Adipocyte (in vitro differentiated cells): Measurements from ENCODE around the gene HLA-DQA2.
"Not testable (repeated sequence)": the region's sequence is repeated elsewhere in the genome, so short reads cannot be mapped to it uniquely, and the experiment has no call there.

Experiments
- DNase-seq: peaks from one replicate; pipeline ENCODE4 v3.0.0-alpha.2; 2015; ENCODE audit warnings: low read depth
- H3K27me3 ChIP-seq: replicated peaks from 2 replicates; pipeline ENCODE4 v1.7.0; 2013; ENCODE audit warnings: mild to moderate bottlenecking, low read length, moderate library complexity; ENCODE audit not compliant: control insufficient read depth, insufficient read depth
- H3K36me3 ChIP-seq: 2 replicates; pipeline ENCODE4 v1.7.0; 2013; ENCODE audit warnings: low read length, mild to moderate bottlenecking, moderate library complexity; ENCODE audit not compliant: control insufficient read depth, insufficient read depth, severe bottlenecking
- H3K4me1 ChIP-seq: 2 replicates; pipeline ENCODE4 v1.7.0; 2013; ENCODE audit warnings: mild to moderate bottlenecking, low read length, moderate library complexity; ENCODE audit not compliant: control insufficient read depth, insufficient read depth
- H3K4me3 ChIP-seq: 2 replicates; pipeline ENCODE4 v1.7.0; 2013; ENCODE audit warnings: mild to moderate bottlenecking, low read length, moderate library complexity
- H3K9ac ChIP-seq: 2 replicates; pipeline ENCODE4 v1.7.0; 2013; ENCODE audit warnings: mild to moderate bottlenecking, low read length, moderate library complexity
- H3K9me3 ChIP-seq: 2 replicates; pipeline ENCODE4 v1.7.0; 2013; ENCODE audit warnings: mild to moderate bottlenecking, low read length, moderate library complexity; ENCODE audit not compliant: control insufficient read depth

HLA-DQA2 gene

DNA sequence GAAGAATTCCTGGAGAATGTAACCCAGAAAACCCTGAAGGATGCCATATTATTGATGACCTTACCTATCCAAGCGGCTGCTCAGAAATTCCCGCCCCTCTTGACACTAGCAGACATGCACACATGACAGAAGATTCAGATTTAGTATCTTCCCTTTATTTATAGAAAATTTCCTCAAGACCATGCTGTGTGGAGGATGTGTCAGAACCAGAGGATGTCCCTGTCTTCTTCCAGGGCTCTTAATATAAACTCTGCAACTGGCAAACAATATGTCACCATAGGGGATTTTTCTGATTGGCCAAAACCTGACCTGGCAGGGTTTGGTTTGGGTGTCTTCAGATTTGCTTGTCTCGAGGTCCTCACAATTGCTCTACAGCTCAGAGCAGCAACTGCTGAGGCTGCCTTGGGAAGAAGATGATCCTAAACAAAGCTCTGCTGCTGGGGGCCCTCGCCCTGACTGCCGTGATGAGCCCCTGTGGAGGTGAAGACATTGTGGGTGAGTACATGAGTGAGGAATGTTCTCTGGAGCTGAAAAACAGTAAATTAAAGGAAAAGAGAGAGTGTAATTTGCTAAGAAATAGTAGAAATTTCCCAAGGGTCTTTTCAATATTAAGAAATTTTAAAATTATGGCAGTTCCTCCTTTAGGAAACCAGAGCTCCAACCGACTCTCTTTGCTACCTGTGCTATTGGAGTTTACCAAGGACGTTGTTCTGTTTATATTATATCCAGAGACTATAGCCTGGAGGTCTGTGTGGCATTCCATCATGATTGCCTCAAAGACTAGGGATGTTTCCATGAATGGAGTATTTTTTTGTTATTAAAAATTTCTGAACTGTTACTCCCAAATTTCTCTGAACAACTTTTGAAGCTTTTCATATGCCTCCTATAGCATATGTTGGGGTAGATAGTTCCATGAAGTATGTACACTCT lies at the start of gene HLA-DQA2:
Gene HLA-DQA2, plus strand, starts transcription at position 361 of the 930 bp plus-strand sequence. Its CDS starts 53 bp downstream, at position 414.
- H3K4me3 ChIP-seq: no peak within 1 kb of the TSS
- H3K9ac ChIP-seq: no peak within 1 kb of the TSS
- no peaks in the 10 kb centered on the region for H3K4me1 ChIP-seq
- H3K36me3 ChIP-seq: no peaks in the 10 kb centered on the region
- H3K9me3 ChIP-seq: no peaks in the 10 kb centered on the region
- DNase-seq: no peak
- H3K27me3 ChIP-seq: peaks cover 57% of the 10 kb centered on the region

DNA sequence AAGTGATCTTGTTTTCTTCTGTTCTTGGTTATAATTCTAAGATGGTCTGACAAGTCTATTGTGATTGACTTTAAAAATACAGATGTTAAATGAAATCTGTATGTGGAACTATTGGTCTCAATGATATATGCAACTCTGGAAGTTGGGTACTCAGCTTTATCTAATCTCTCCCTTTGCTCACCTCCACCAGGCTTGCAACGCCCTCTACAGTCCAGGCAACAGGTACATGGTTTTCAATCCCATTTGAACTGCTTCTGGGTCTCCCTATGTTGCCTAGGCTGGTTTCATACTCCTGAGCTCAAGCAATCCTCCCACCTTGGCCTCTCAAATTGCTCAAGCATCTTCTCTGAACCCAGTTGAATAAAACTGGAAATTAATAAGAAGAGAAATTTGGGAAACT lies 49.2 kb upstream of the HLA-DQA2 start:
- Histone ChIP-seq H3K4me1 (no peaks in the 10 kb centered on the region), H3K36me3 (no peaks in the 10 kb centered on the region), H3K9ac (no peak overlapping the region), H3K27me3 (peaks cover 10% of the 10 kb centered on the region), H3K9me3 (peaks cover 5% of the 10 kb centered on the region), H3K4me3 (no peak overlapping the region)
- no peak for DNase-seq

DNA sequence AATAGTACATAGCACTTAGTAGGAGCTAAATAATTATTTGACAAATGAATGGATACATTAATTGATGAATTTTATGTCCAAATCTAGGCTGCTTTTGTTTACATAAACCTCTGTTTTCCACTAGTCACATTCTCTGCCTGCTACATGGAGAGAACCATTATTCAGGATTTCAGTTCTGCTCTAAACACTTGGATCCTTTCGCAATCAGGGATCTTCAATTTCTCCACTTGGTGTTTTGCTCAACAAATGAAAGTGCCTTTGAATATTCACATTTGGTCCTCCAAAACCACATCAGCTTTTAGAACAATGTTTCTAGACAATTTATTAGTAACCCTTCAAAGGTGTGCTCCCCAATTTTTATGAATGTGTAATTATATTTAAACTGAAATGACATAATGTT lies 44.2 kb upstream of the HLA-DQA2 start:
- H3K36me3 ChIP-seq: no peaks in the 10 kb centered on the region
- no peak overlapping the region for H3K9ac ChIP-seq
- H3K27me3 ChIP-seq: peaks cover 37% of the 10 kb centered on the region
- H3K9me3 ChIP-seq: peaks cover 5% of the 10 kb centered on the region
- no peak overlapping the region for H3K4me3 ChIP-seq
- no peak for DNase-seq
- no peaks in the 10 kb centered on the region for H3K4me1 ChIP-seq

DNA sequence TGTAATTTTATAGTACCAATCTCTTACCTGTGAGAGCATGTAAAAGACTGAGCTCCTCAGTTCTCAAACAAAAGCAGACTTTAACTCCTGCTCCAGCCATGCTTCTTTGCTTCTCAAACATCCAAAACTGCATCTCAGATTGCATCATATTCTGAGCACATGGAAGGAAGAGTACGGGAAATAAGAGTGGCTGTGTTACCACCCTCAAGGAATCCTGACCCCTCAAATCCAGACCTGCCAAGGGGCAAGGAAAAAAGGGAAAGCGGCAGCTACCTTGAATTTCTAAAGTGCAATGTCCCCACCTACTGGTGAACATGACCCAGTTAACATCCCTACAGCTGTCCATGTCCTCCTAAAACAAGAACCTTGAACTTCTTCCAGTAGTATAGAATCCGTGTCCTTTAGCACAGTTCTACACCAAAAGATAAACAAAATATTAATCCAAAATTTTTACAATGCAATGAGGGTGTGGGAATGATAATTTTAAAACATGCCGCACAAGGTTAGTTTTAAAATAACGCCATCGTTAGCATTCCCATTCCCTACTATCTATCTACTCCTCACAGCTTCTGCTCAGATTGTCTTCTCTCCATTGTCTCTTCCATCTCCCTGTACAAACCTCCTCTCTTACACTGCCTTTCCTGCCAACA lies 40.7 kb upstream of the HLA-DQA2 start:
- Histone ChIP-seq H3K4me3 (no peak overlapping the region), H3K9me3 (no peaks in the 10 kb centered on the region)
- peak; percentile 68 for DNase-seq

DNA sequence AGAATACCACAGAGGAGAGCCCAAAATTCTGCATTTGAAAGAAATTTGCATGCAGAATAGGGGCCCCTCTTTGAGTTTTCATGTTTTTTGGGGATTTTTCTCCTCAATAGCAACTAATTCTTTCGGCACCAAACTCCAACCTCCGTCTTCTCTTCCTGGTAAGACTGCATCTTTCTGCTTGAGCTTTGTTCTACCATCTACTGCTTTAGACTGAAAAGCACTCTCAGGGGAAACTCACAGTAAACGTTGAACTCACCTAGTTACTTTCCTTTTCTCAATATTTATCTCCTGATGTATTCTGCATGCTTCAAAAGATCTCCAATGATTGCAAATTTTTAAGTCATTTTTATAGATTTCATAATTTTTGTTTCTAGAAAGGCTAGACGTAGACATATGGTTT lies 37.8 kb upstream of the HLA-DQA2 start:
- Histone ChIP-seq H3K4me3 (no peak overlapping the region), H3K4me1 (no peaks in the 10 kb centered on the region), H3K9me3 (no peaks in the 10 kb centered on the region), H3K27me3 (peaks cover 31% of the 10 kb centered on the region), H3K9ac (no peak overlapping the region), H3K36me3 (no peaks in the 10 kb centered on the region)
- no peak for DNase-seq

More for the DNA sequence above, 40.7 kb upstream of the HLA-DQA2 start:
- Histone ChIP-seq H3K27me3 (peaks cover 54% of the 10 kb centered on the region), H3K36me3 (no peaks in the 10 kb centered on the region), H3K9ac (no peak overlapping the region), H3K4me1 (no peaks in the 10 kb centered on the region)

DNA sequence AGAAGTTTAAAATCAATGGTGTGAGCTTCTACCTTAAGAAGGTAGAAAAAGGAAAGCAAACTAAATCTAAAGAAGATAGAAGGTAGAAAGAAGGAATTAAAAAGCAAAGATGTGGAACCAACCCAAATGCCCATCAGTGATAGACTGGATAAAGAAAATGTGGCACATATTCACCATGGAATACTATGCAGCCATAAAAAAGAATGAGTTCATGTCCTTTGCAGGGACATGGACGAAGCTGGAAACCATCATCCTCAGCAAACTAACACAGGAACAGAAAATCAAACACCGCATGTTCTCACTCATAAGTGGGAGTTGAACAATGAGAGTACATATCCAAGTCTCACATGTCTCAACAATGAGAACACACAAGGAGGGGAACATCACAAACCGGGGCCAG lies 36.0 kb upstream of the HLA-DQA2 start:
- not testable (repeated sequence) for H3K4me1 ChIP-seq, H3K36me3 ChIP-seq, H3K4me3 ChIP-seq, H3K9ac ChIP-seq, H3K9me3 ChIP-seq, DNase-seq
- peaks cover 23% of the 10 kb centered on the region for H3K27me3 ChIP-seq

DNA sequence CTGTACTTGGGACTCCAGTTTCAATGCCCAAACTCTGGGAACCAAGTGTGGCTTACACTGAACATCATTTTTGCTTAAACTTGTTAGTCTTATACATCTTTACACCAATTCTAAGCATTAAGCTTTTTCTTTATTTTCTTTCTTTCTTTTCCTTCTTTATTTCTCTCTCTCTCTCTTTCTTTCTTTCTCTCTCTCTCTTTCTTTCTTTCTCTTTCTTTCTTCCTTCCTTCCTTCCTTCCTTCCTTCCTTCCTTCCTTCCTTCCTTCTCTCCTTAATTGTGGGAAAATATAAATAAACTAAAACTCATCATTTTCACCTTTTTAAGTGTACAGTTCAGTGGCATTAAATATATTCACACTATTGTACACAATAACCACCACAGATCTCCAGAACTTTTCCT lies 31.6 kb upstream of the HLA-DQA2 start:
- Histone ChIP-seq H3K36me3 (no peaks in the 10 kb centered on the region), H3K27me3 (peaks cover 13% of the 10 kb centered on the region), H3K9me3 (no peaks in the 10 kb centered on the region), H3K4me3 (no peak overlapping the region), H3K9ac (no peak overlapping the region), H3K4me1 (no peaks in the 10 kb centered on the region)
- no peak for DNase-seq

DNA sequence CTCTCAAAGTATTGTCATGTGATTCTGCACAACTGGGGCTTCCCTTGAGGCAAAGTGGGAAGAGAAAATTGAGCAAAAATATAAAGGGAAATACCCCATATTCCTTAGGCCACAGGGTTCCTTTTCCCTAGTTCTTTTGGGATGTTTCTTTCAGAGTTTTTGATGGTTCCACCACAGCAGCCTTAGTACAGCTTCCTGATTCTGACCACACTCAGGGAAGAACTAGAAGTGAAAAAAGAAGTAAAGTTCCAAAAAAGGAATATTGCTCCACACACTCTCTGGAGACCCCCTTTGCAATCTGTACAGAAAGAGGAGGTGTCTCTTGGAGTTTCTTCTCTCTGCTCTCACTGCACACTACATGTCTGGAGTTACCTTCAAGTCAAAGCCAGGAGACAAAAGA lies 27.9 kb upstream of the HLA-DQA2 start:
- no peak overlapping the region for H3K9ac ChIP-seq
- H3K4me3 ChIP-seq: no peak overlapping the region
- no peaks in the 10 kb centered on the region for H3K36me3 ChIP-seq
- H3K27me3 ChIP-seq: peaks cover 24% of the 10 kb centered on the region
- H3K4me1 ChIP-seq: no peaks in the 10 kb centered on the region
- H3K9me3 ChIP-seq: no peaks in the 10 kb centered on the region
- DNase-seq: no peak

DNA sequence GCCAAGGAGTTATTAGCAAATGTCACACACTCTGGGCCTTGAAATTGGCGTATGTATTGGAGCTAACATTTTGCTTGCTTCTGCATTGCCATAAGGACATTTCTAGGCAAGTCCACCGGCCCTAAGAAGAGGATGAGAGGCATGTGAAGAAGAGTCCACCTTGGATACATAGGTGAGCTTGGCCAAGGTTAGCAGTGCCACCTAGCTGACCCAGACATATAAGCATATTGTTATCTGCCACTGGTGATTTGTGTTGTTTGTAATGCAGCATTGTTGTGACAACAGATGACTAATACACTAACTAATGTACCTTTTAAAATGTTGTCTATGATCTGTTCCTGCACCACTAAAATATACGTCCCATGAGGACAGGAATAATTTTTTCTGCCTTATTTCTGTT lies 24.8 kb upstream of the HLA-DQA2 start:
- H3K27me3 ChIP-seq: peaks cover 42% of the 10 kb centered on the region
- no peak for DNase-seq
- no peak overlapping the region for H3K4me3 ChIP-seq
- no peak overlapping the region for H3K9ac ChIP-seq
- no peaks in the 10 kb centered on the region for H3K36me3 ChIP-seq
- no peaks in the 10 kb centered on the region for H3K4me1 ChIP-seq
- no peaks in the 10 kb centered on the region for H3K9me3 ChIP-seq

DNA sequence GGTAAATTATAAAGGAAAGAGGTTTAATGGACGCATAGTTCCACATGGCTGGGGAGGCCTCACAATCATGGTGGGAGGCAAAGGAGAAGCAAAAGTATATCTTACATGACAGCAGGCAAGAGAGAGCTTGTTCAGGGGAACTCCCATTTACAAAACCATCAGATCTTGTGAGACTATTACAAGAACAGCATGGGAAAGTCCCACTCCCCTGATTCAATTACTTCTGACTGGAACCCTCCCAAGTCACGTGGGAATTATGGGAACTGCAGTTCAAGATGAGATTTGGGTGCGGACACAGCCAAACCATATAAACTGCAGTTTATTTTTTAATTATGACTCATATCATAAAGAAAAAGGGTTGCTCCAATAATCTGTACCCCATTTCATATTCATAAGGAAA lies 22.3 kb upstream of the HLA-DQA2 start:
- no peak overlapping the region for H3K9ac ChIP-seq
- no peaks in the 10 kb centered on the region for H3K4me1 ChIP-seq
- H3K36me3 ChIP-seq: no peaks in the 10 kb centered on the region
- H3K4me3 ChIP-seq: no peak overlapping the region
- DNase-seq: no peak
- no peaks in the 10 kb centered on the region for H3K9me3 ChIP-seq
- H3K27me3 ChIP-seq: peaks cover 44% of the 10 kb centered on the region

DNA sequence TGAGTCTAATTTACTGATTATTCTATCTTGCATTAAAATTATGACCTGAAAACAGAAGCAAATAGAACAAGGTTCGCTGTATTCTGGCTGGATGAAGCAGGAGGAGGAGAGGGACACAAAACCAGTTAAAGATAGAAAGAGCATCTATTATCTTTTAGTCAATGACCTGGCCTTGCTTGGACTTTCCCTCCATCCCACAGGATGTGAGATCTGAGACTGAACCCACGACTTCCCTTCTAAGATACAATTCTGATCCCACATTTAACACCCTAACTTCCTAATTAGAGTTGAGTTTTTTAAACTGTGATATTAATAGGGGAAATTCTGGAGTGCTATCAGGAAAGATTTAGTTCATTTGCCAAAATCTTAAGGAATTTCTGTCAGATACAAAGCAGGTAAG lies 3.1 kb upstream of the HLA-DQA2 start:
- H3K9ac ChIP-seq: no peak overlapping the region
- peaks cover 42% of the 10 kb centered on the region for H3K27me3 ChIP-seq
- H3K4me3 ChIP-seq: no peak overlapping the region
- no peak for DNase-seq
- no peaks in the 10 kb centered on the region for H3K36me3 ChIP-seq
- H3K4me1 ChIP-seq: no peaks in the 10 kb centered on the region
- H3K9me3 ChIP-seq: no peaks in the 10 kb centered on the region
